ENCODE results near the gene HES5.

GRCh38 chr1:2509589-2509988 lies 20.5 kb downstream of the HES5 start:
- TF ChIP-seq CTCF (IDR thresholded peaks at IDR 0.05) (no peak), POLR2A (IDR thresholded peaks at IDR 0.05) (no peak)
